Stimulated activated CD8-positive, alpha-beta memory T cell treated with anti-CD3 and anti-CD28 coated beads, Interleukin-2, amount 100 ng/mL, for 48 hours (primary cell): Measurements from ENCODE around the gene TMEM233.
"Not testable (repeated sequence)": the region's sequence is repeated elsewhere in the genome, so short reads cannot be mapped to it uniquely, and the experiment has no call there.

ENCODE experiments used
- DNase-seq, 2 donors: peaks; one replicate each; pipeline ENCODE4 v3.0.0-alpha.2; 2020; ENCODE audit warnings: low read depth in 2 of 2

TMEM233 gene

GRCh38 chr12:119609358-119609757 is 15.8 kb downstream of the TMEM233 start:
- DNase-seq, result no peak

- DNase-seq, result no peak
Observed at GRCh38 chr12:119613319-119613936, 19.9 kb downstream of the TMEM233 start.

- no peak for DNase-seq
Observed at GRCh38 chr12:119614705-119615104, 21.1 kb downstream of the TMEM233 start.

GRCh38 chr12:119615518-119616475 is 22.2 kb downstream of the TMEM233 start:
- no peak for DNase-seq

GRCh38 chr12:119618328-119618896 is 24.8 kb downstream of the TMEM233 start:
- not testable (repeated sequence) for DNase-seq

- DNase-seq, result no peak
Observed at GRCh38 chr12:119620490-119620889, 26.9 kb downstream of the TMEM233 start.

GRCh38 chr12:119621878-119622277 is 28.3 kb downstream of the TMEM233 start:
- DNase-seq, result no peak

- no peak for DNase-seq
Observed at GRCh38 chr12:119624966-119625365, 31.4 kb downstream of the TMEM233 start.

- no peak for DNase-seq
Observed at GRCh38 chr12:119627019-119627643, 33.6 kb downstream of the TMEM233 start.

- no peak for DNase-seq
Observed at GRCh38 chr12:119627686-119628085, 34.1 kb downstream of the TMEM233 start.

- DNase-seq, result no peak
Observed at GRCh38 chr12:119630223-119630780, 36.7 kb downstream of the TMEM233 start.

- no peak for DNase-seq
Observed at GRCh38 chr12:119630962-119631550, 37.5 kb downstream of the TMEM233 start.

GRCh38 chr12:119631930-119632678 is 38.5 kb downstream of the TMEM233 start:
- DNase-seq, result no peak

GRCh38 chr12:119634743-119635142 is 41.2 kb downstream of the TMEM233 start:
- DNase-seq, result no peak

GRCh38 chr12:119642986-119643385 is 49.4 kb downstream of the TMEM233 start:
- DNase-seq, result no peak

GRCh38 chr12:119644930-119645329 is 51.4 kb downstream of the TMEM233 start:
- no peak for DNase-seq

- DNase-seq, result no peak
Observed at GRCh38 chr12:119645535-119646059, 52.0 kb downstream of the TMEM233 start.

GRCh38 chr12:119649202-119649808 is 55.7 kb downstream of the TMEM233 start:
- no peak for DNase-seq

- DNase-seq, result no peak
Observed at GRCh38 chr12:119652665-119653064, 59.1 kb downstream of the TMEM233 start.

GRCh38 chr12:119657001-119657400 is 63.4 kb downstream of the TMEM233 start:
- DNase-seq, result not testable (repeated sequence)
